Neutrophil (primary cell): Measurements from ENCODE around the gene APOC4.

Experiments used
- H3K27ac ChIP-seq: fragments of 200-600 bp; sonication (generic); 2 replicates; pipeline ENCODE4 v1.5.1; 2016; ENCODE audit warnings: mild to moderate bottlenecking, moderate library complexity
- H3K27me3 ChIP-seq: fragments of 200-600 bp; sonication (generic); 2 replicates; pipeline ENCODE4 v1.6.0; 2016; ENCODE audit warnings: mild to moderate bottlenecking
- H3K36me3 ChIP-seq: fragments of 200-600 bp; sonication (generic); 2 replicates; pipeline ENCODE4 v1.5.1; 2017
- H3K4me1 ChIP-seq, 2 experiments: fragments of 200-600 bp in 1 of 2; sonication (generic) in 1 of 2; 1 replicate in 1 of 2; 2 replicates in 1 of 2; pipeline versions ENCODE4 v1.5.1 to v1.6.1; 2013 to 2016; ENCODE audit warnings: low read depth in 1 of 2, low read length in 1 of 2, mild to moderate bottlenecking in 1 of 2, moderate library complexity in 1 of 2; ENCODE audit not compliant: control insufficient read depth in 1 of 2, insufficient read depth in 1 of 2
- H3K4me3 ChIP-seq, 2 experiments: fragments of 200-600 bp in 1 of 2; sonication (generic) in 1 of 2; 1 replicate in 1 of 2; 2 replicates in 1 of 2; pipeline ENCODE4 v1.5.1; 2013 to 2016; ENCODE audit warnings: low read depth in 1 of 2, low read length in 1 of 2, mild to moderate bottlenecking in 1 of 2, moderate library complexity in 1 of 2
- H3K9me3 ChIP-seq: fragments of 200-600 bp; sonication (generic); 2 replicates; pipeline ENCODE4 v1.5.1; 2016
- TF ChIP-seq, protein P1 (sequence below): fragments of 200-600 bp; sonication (generic); IDR thresholded peaks from 2 replicates; pipeline ENCODE4 v1.5.1; 2016; ENCODE audit warnings: antibody characterized with exemption

Gene APOC4

DNA sequence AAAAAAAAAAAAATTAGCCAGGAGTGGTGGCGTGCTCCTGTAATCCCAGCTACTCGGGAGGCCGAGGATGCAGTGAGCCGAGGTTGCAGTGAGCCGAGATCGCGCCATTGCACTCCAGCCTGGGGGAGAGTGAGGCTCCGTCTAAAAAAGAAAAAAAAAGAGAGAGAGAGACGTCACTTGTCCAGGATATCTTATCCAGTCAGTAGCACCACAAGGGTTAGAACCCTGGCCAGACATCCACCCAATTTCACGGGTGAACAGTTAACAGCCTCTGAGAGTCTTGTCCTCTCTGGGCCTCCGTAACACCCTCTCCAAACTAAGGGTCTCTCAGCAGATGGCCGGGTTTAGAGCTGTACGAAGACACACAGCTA lies 12.2 kb downstream of the APOC4 start:
- H3K27me3 ChIP-seq, result no peaks in the 10 kb centered on the region
- H3K4me1 ChIP-seq, result peaks cover 27 to 29% of the 10 kb centered on the region in 2 experiments
- TF ChIP-seq, protein P1, sequence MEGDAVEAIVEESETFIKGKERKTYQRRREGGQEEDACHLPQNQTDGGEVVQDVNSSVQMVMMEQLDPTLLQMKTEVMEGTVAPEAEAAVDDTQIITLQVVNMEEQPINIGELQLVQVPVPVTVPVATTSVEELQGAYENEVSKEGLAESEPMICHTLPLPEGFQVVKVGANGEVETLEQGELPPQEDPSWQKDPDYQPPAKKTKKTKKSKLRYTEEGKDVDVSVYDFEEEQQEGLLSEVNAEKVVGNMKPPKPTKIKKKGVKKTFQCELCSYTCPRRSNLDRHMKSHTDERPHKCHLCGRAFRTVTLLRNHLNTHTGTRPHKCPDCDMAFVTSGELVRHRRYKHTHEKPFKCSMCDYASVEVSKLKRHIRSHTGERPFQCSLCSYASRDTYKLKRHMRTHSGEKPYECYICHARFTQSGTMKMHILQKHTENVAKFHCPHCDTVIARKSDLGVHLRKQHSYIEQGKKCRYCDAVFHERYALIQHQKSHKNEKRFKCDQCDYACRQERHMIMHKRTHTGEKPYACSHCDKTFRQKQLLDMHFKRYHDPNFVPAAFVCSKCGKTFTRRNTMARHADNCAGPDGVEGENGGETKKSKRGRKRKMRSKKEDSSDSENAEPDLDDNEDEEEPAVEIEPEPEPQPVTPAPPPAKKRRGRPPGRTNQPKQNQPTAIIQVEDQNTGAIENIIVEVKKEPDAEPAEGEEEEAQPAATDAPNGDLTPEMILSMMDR, result no peak
- peak overlapping the region; percentile 90 for H3K27ac ChIP-seq
- no peaks in the 10 kb centered on the region for H3K9me3 ChIP-seq
- H3K4me3 ChIP-seq, result peak overlapping the region; percentile 86 to 98
- H3K36me3 ChIP-seq, result peaks cover 13% of the 10 kb centered on the region

DNA sequence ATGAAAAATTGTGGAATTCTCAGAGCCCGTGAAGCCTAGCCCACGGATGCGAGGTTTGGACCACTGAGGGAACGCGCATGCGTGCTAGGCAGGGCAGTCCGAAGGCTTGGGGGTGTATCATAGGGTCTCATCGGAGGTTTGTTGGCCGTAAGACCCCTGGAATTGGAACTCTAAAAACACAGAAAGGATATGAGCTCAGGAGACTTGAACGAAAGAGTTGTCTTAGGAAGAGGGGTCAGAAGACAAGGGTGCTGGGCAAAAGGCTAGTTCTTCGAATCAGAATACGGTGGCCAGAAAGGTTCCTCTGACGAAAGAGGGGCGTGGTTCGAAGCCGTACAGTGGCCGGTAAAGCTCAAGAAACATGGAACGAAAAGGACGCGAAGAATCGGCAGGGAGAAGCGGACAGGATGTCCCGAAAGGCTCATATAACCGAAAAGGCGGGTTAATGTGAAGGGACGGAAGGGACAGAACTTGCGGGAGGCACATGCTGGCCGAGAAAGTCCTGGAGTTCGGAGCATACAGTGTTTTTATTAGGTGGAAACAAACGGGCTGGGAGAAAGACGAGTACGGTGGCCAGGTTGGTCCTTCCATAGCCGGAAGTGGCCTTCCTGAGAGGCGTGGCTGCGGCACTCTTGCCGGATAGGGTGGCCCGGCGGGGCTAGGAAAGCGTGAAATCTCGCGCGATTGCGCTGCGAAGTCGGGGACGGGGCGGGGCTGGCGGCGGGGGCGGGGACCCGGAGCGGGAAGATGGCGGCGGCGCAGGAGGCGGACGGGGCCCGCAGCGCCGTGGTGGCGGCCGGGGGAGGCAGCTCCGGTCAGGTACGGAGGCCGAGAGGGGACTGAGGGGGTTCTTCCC lies 12.8 kb downstream of the APOC4 start, which contains the start of gene CLPTM1:
Gene CLPTM1, plus strand, starts transcription at position 732 of the 856 bp plus-strand sequence. Its CDS starts 16 bp downstream, at position 748.
- peaks cover 27 to 29% of the 10 kb centered on the region in 2 experiments for H3K4me1 ChIP-seq
- peak within 1 kb of the TSS; percentile 86 to 98 for H3K4me3 ChIP-seq
- TF ChIP-seq, protein P1, result peak; percentile 34

DNA sequence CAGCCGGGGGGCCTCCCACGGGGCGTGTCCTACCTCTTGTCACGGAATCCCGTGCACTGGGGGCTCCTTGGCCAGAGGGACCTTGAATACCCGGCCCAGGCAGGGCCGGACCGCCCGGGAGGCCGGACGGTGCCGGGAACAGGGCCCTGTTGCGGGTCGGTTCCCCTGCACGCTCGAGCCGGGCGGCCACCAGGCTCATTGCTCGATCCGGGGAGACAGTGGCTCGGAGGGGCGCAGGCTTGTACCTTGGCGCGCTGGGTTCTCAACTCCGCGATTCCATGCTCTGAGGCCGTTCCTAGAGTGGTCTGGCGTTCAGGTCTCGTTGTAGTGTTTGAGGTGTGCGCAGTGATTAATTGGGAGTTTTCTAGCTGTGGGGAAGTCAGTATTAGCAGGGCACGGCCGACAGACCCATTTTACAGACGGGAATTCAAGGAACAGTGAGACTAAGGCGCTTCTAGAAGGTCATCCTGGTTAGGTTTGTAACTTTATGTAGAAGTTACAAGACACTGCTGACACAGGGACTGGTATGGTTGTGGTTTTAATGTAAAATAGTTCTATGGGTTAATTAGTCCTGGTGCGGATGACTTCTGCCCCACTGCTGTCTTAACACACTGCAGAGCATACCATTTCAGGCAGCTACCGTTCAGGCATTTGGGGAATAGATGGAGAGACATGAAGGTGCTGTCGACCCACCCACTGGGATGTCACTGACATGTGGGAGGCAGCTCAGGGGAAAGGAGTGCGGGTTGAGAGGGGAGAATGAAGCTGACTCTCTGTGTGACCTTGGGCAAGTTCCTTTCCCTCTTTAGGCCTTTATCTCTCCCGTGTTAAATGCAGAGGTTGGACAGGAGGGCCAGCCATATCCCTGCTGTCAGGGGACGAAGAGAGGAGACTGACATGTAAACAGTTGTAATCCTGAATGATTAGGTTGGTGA lies 13.7 kb downstream of the APOC4 start:
- no peaks in the 10 kb centered on the region for H3K9me3 ChIP-seq
- H3K4me3 ChIP-seq, result peak overlapping the region; percentile 86 to 98
- H3K27ac ChIP-seq, result peak overlapping the region; percentile 90
- H3K36me3 ChIP-seq, result peaks cover 6% of the 10 kb centered on the region
- no peaks in the 10 kb centered on the region for H3K27me3 ChIP-seq
- TF ChIP-seq, protein P1, result no peak
- H3K4me1 ChIP-seq, result peaks cover 27 to 29% of the 10 kb centered on the region in 2 experiments

More for the DNA sequence above, 12.8 kb downstream of the APOC4 start, which contains the start of gene CLPTM1:
- Histone ChIP-seq H3K27ac (peak within 1 kb of the TSS; percentile 90), H3K27me3 (no peaks in the 10 kb centered on the region), H3K36me3 (peaks cover 9% of the 10 kb centered on the region), H3K9me3 (no peaks in the 10 kb centered on the region)

DNA sequence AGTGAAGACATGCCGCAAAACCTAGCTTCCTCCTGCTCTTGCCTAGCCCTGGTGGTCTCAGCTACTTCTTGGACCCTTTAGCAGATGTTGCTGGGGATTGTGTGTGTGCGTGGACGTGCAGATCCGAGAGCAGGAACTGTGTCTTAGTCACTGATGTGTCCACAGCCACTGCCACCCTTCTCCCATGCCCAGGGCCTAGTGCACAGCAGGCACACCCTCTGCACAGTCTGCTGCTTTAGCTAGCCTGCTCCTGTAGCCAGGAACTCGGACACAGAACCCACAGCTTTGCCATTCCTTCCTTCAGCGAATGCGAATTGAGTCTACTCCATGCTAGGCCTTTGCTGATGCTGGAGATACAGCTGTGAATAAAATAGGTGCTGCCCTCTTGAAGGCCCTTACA lies 15.5 kb downstream of the APOC4 start:
- H3K4me1 ChIP-seq, result peaks cover 27 to 29% of the 10 kb centered on the region in 2 experiments
- H3K9me3 ChIP-seq, result no peaks in the 10 kb centered on the region
- H3K4me3 ChIP-seq, result no peak overlapping the region
- H3K27ac ChIP-seq, result no peak overlapping the region
- H3K27me3 ChIP-seq, result no peaks in the 10 kb centered on the region
- H3K36me3 ChIP-seq, result peaks cover 18% of the 10 kb centered on the region
- TF ChIP-seq, protein P1, result no peak

DNA sequence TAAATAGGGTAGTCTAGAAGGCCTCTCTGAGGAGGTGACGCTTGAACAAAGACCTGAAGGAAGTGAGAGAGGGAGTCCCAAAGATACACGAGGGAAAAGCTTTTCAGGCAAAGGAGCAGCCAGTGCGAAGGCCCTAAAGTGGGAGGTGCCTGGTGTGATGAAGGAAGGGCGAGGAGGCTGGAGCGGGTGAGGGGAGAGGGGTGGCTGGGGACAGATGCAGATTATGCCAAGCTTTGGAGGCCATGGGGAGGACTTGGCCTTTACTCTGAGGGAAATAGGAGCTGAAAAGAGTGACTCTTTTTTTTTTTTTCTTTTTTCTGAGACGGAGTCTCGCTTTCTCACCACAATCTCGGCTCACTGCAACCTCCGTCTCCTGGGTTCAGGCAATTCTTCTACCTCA lies 16.1 kb downstream of the APOC4 start:
- H3K27me3 ChIP-seq, result no peaks in the 10 kb centered on the region
- TF ChIP-seq, protein P1, result no peak

More for the DNA sequence above, 16.1 kb downstream of the APOC4 start:
- no peak overlapping the region for H3K27ac ChIP-seq
- no peak overlapping the region for H3K4me3 ChIP-seq
- peaks cover 22% of the 10 kb centered on the region for H3K36me3 ChIP-seq
- H3K9me3 ChIP-seq, result no peaks in the 10 kb centered on the region
- peaks cover 27 to 29% of the 10 kb centered on the region in 2 experiments for H3K4me1 ChIP-seq
